GM12878 (cell line): ENCODE results near the gene IBTK. TPM values are rescaled to one million over a fixed set of nuclear protein-coding genes. Genes with fewer than 3 reads are reported as not detected.

Source experiments
- ATAC-seq: fragments of 200-7000 bp; cut with Tn5 transposase; 3 replicates; pipeline ENCODE4 v1.9.1; 2020; ENCODE audit warnings: mild to moderate bottlenecking, moderate library complexity
- BruUV-seq: library from RNA; stranded (reverse); fragments of 400-500 nt; replicated peaks from 2 replicates; lab custom pipeline; 2021; lab: Mats Ljungman, UMichigan
- CTCF ChIA-PET: fragments of 300-600 bp; sonication (Branson Sonifier 250); formaldehyde crosslinking; extraction: SDS; loops from one replicate; lab custom pipeline; 2021; ENCODE audit warnings: inconsistent platforms; lab: Yijun Ruan, JAX
- POLR2A ChIA-PET: fragments of 350-600 bp; formaldehyde crosslinking; extraction: SDS; loops from one replicate; lab custom pipeline; 2021; ENCODE audit warnings: inconsistent platforms; lab: Charles Lee
- RAD21 ChIA-PET: fragments of 300-600 bp; sonication (Branson Sonifier 250); formaldehyde crosslinking; loops from one replicate; lab custom pipeline; 2023; ENCODE audit warnings: antibody characterized with exemption; ENCODE audit not compliant: unreplicated experiment; lab: Charles Lee
- SMC1A ChIA-PET: fragments of 300-600 bp; sonication (Branson Sonifier 250); formaldehyde crosslinking; loops from one replicate; lab custom pipeline; 2023; ENCODE audit not compliant: unreplicated experiment, uncharacterized antibody; lab: Charles Lee
- DNase-seq: peaks from one replicate; pipeline ENCODE4 v3.0.0-alpha.2; 2011; ENCODE audit warnings: low read depth, low spot score
- FAIRE-seq: peaks from 3 replicates; lab custom pipeline; 2011; peaks lifted over from hg19 to GRCh38; lab: Jason Lieb, UNC
- H2AFZ ChIP-seq: 2 replicates; pipeline ENCODE4 v1.6.0; 2011; ENCODE audit warnings: low read depth, low read length, control low read depth; ENCODE audit not compliant: control insufficient read depth
- H3K27ac ChIP-seq: 2 replicates; pipeline ENCODE4 v1.5.1; 2011; ENCODE audit warnings: control low read depth; ENCODE audit not compliant: control insufficient read depth, insufficient read depth
- H3K27me3 ChIP-seq, 2 experiments: replicated peaks in 1 of 2; 2 replicates each; pipeline versions ENCODE4 v1.6.0 to v1.6.1; 2011; ENCODE audit warnings: low read length in 1 of 2; ENCODE audit not compliant: control insufficient read depth in 2 of 2, insufficient read depth in 2 of 2
- H3K36me3 ChIP-seq, 2 experiments: 2 replicates each; pipeline ENCODE4 v1.5.1; 2011; ENCODE audit warnings: low read length in 1 of 2; ENCODE audit not compliant: control insufficient read depth in 2 of 2, insufficient read depth in 2 of 2
- H3K4me1 ChIP-seq: 2 replicates; pipeline ENCODE4 v1.6.1; 2011; ENCODE audit warnings: mild to moderate bottlenecking, low read length, moderate library complexity, mixed read lengths; ENCODE audit not compliant: control insufficient read depth, insufficient read depth
- H3K4me2 ChIP-seq: 2 replicates; pipeline ENCODE4 v1.6.0; 2011; ENCODE audit warnings: control low read depth; ENCODE audit not compliant: control insufficient read depth, insufficient read depth
- H3K4me3 ChIP-seq: fragments of 200-600 bp; sonication (generic); 2 replicates; pipeline ENCODE4 v1.5.1; 2016
- H3K79me2 ChIP-seq: 2 replicates; pipeline ENCODE4 v1.6.0; 2011; ENCODE audit warnings: low read length; ENCODE audit not compliant: control insufficient read depth, insufficient read depth
- H3K9ac ChIP-seq: 2 replicates; pipeline ENCODE4 v1.8.0; 2011; ENCODE audit warnings: low read length, control low read depth, mixed read lengths; ENCODE audit not compliant: control insufficient read depth, insufficient read depth
- H3K9me3 ChIP-seq: replicated peaks from 3 replicates; pipeline ENCODE4 v1.5.1; 2011; ENCODE audit warnings: mild to moderate bottlenecking, low read length; ENCODE audit not compliant: control insufficient read depth, insufficient read depth
- H4K20me1 ChIP-seq: 2 replicates; pipeline ENCODE4 v1.6.0; 2011; ENCODE audit not compliant: control insufficient read depth, insufficient read depth
- CBX3 ChIP-seq: fragments of 200-600 bp; sonication (generic); IDR thresholded peaks from 2 replicates; pipeline ENCODE4 v1.6.1; 2016; ENCODE audit warnings: low read depth, borderline replicate concordance
- IRF4 ChIP-seq: IDR thresholded peaks from 2 replicates; pipeline ENCODE4 v1.6.1; 2011; ENCODE audit warnings: low read depth, low read length
- PML ChIP-seq: IDR thresholded peaks from 2 replicates; pipeline ENCODE4 v1.6.1; 2012; ENCODE audit warnings: low read length, inconsistent platforms
- RB1 ChIP-seq: fragments of 450-650 bp; formaldehyde crosslinking; IDR thresholded peaks from 2 replicates; pipeline ENCODE4 v1.6.1; 2017; ENCODE audit warnings: mild to moderate bottlenecking, borderline replicate concordance
- RELA ChIP-seq: fragments of 450-650 bp; IDR thresholded peaks from 2 replicates; pipeline ENCODE4 v1.8.0; 2014; ENCODE audit warnings: borderline replicate concordance; ENCODE audit not compliant: partially characterized antibody
- SPI1 ChIP-seq: IDR thresholded peaks from 2 replicates; pipeline ENCODE4 v1.6.1; 2011; ENCODE audit warnings: low read depth, mild to moderate bottlenecking, low read length, moderate library complexity, borderline replicate concordance; ENCODE audit not compliant: insufficient read depth
- ZZZ3 ChIP-seq: IDR thresholded peaks from 2 replicates; pipeline ENCODE4 v1.6.1; 2011; ENCODE audit warnings: low read depth; ENCODE audit not compliant: control insufficient read depth, insufficient read length
- WGBS: methylation state at CpG from one replicate; pipeline ENCODE4 v1.1.6; 2016; ENCODE audit warnings: low lambda C conversion rate; ENCODE audit not compliant: insufficient replicate concordance, insufficient coverage; ENCODE audit errors: missing lambda C conversion rate; 5-methylcytosine and 5-hydroxymethylcytosine counted together
- in situ Hi-C: fragments of 300-500 bp; cut with MboI; formaldehyde crosslinking; loops from 9 replicates; pipeline ENCODE4 v1.14.3; 2018; ENCODE audit warnings: mixed read lengths
- intact Hi-C: fragments of 100-400 bp; cut with micrococcal nuclease; formaldehyde crosslinking; loops from one replicate; pipeline ENCODE4 v1.14.2; 2022; ENCODE audit not compliant: unreplicated experiment
- polyA plus RNA-seq, 11 experiments: library from polyadenylated mRNA; depleted of rRNA in 4 of 11; unstranded in 6 of 11; stranded (reverse) in 5 of 11; fragments of >200 nt; fragmentation: Nextera tagmentation in 4 of 11; fragmentation: Illumina TruSeq in 1 of 11; extraction: Ambion mirVana in 4 of 11; extraction: Trizol in 1 of 11; gene quantifications; 1 replicate in 1 of 11; 2 replicates in 10 of 11; pipeline versions ENCODE4 v1.2.1 to v1.2.3, GENCODE V29; 2011 to 2016; ENCODE audit warnings: inconsistent platforms in 2 of 11, missing spikeins in 2 of 11, low read depth in 1 of 11
- total RNA-seq, 4 experiments: library from RNA; depleted of rRNA in 3 of 4; stranded (reverse); fragments of >200 nt in 3 of 4; fragmentation: Illumina TruSeq in 1 of 4; extraction: Trizol in 1 of 4; gene quantifications; 2 replicates each; pipeline versions ENCODE4 v1.2.1 to v1.2.3, GENCODE V29; 2013 to 2021
- TF ChIP-seq, protein P1 (sequence below): IDR thresholded peaks from 2 replicates; pipeline ENCODE4 v1.6.1; 2011; ENCODE audit warnings: borderline replicate concordance, low read depth, mild to moderate bottlenecking, moderate library complexity, low read length; ENCODE audit not compliant: insufficient read depth, poor library complexity, severe bottlenecking
- TF ChIP-seq, protein P2 (sequence below): fragments of 450-650 bp; IDR thresholded peaks from 2 replicates; pipeline ENCODE4 v1.6.1; 2017; ENCODE audit warnings: mild to moderate bottlenecking, low read depth, inconsistent platforms; ENCODE audit not compliant: poor library complexity, severe bottlenecking
- TF ChIP-seq, protein P3 (sequence below): fragments of 450-650 bp; IDR thresholded peaks from 2 replicates; pipeline ENCODE4 v1.6.1; 2016; ENCODE audit warnings: mild to moderate bottlenecking
- TF ChIP-seq, protein P4 (sequence below): fragments of 450-650 bp; formaldehyde crosslinking; IDR thresholded peaks from 2 replicates; pipeline ENCODE4 v1.5.0; 2022; ENCODE audit warnings: mild to moderate bottlenecking, missing genetic modification characterization

IBTK gene
- total and polyA plus RNA-seq, 10 of the 15 experiments (the other 5 are each of a cell fraction or from before 2014, with no cell fraction given) = 12.0 to 32.1 (median 20.9) TPM

DNA sequence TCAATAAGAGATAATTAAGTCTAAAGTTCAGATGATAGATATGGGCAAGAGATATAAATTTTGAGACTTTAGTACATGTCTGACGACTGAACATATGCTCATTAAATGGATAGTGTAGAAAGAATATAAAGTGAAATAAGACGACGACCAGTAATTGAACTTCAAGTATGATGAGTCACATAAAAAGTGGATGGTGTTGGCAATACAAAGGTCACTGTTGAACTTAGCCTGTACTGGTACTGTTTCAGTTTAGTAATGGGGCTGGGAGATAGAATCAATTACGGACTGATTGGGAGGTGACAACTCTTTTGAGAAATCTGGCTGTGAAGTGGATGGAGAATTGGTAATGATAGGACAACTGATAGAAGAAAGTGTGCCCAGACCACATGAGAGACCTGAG, 68.1 kb downstream of the IBTK start (continued):
- TF ChIP-seq, protein P1, sequence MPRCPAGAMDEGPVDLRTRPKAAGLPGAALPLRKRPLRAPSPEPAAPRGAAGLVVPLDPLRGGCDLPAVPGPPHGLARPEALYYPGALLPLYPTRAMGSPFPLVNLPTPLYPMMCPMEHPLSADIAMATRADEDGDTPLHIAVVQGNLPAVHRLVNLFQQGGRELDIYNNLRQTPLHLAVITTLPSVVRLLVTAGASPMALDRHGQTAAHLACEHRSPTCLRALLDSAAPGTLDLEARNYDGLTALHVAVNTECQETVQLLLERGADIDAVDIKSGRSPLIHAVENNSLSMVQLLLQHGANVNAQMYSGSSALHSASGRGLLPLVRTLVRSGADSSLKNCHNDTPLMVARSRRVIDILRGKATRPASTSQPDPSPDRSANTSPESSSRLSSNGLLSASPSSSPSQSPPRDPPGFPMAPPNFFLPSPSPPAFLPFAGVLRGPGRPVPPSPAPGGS = no peak
- TF ChIP-seq CBX3 (no peak), SPI1 (no peak), RELA (no peak)

DNA sequence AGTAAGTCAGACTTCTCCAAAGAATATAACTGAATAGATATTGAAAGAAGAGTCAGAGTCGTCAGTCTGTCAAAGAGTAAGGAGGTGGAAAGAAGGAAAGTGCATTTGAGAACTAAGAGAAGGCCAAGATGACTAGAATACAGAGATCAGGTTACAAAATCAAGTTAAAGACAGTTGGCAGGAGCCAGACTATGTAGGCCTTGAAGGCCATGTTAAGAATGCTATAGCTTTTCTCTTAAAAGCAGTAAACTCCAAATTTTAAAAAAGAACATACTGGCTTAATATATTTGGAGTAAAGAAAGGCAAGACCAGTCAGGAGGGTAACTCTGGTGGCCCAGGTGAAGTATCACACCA, 68.8 kb downstream of the IBTK start:
- no peak for DNase-seq
- intact Hi-C loops = no loop called here
- peaks cover 0 to 4% of the 10 kb centered on the region in 2 experiments; a peak in 1 of 4 replicates for H3K36me3 ChIP-seq
- no peak overlapping the region for H3K4me3 ChIP-seq
- 91% methylated on average over 1 of the region's 1 CpG for WGBS
- H3K9ac ChIP-seq = no peak overlapping the region
- no peak overlapping the region for H3K4me2 ChIP-seq
- no peaks in the 10 kb centered on the region for H3K4me1 ChIP-seq
- ChIA-PET RAD21 (no interaction called here), POLR2A (no interaction called here), SMC1A (interaction anchor here (0.8 kb wide), 2 partner anchors 9 to 37 kb away, joined by 3 read pairs; no protein-coding TSS in a partner anchor), CTCF (interaction anchor here (0.8 kb wide), 1 partner anchor 143 kb away, joined by 3 read pairs; no protein-coding TSS in a partner anchor)
- in situ Hi-C loops = no loop called here
- no peak overlapping the region for H3K27ac ChIP-seq
- no TSS peak for BruUV-seq
- H2AFZ ChIP-seq = no peak overlapping the region
- no peaks in the 10 kb centered on the region for H4K20me1 ChIP-seq
- FAIRE-seq = no peak
- H3K9me3 ChIP-seq = no peaks in the 10 kb centered on the region
- no peaks in the 10 kb centered on the region for H3K27me3 ChIP-seq
- H3K79me2 ChIP-seq = no peaks in the 10 kb centered on the region
- no peak for ATAC-seq
- TF ChIP-seq, protein P2, sequence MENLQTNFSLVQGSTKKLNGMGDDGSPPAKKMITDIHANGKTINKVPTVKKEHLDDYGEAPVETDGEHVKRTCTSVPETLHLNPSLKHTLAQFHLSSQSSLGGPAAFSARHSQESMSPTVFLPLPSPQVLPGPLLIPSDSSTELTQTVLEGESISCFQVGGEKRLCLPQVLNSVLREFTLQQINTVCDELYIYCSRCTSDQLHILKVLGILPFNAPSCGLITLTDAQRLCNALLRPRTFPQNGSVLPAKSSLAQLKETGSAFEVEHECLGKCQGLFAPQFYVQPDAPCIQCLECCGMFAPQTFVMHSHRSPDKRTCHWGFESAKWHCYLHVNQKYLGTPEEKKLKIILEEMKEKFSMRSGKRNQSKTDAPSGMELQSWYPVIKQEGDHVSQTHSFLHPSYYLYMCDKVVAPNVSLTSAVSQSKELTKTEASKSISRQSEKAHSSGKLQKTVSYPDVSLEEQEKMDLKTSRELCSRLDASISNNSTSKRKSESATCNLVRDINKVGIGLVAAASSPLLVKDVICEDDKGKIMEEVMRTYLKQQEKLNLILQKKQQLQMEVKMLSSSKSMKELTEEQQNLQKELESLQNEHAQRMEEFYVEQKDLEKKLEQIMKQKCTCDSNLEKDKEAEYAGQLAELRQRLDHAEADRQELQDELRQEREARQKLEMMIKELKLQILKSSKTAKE = no peak
- TF ChIP-seq RB1 = no peak
- TF ChIP-seq PML = no peak
- no peak for TF ChIP-seq ZZZ3
- TF ChIP-seq IRF4 = no peak
- TF ChIP-seq RELA = no peak
- TF ChIP-seq, protein P3, sequence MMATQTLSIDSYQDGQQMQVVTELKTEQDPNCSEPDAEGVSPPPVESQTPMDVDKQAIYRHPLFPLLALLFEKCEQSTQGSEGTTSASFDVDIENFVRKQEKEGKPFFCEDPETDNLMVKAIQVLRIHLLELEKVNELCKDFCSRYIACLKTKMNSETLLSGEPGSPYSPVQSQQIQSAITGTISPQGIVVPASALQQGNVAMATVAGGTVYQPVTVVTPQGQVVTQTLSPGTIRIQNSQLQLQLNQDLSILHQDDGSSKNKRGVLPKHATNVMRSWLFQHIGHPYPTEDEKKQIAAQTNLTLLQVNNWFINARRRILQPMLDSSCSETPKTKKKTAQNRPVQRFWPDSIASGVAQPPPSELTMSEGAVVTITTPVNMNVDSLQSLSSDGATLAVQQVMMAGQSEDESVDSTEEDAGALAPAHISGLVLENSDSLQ = no peak
- TF ChIP-seq, protein P4, sequence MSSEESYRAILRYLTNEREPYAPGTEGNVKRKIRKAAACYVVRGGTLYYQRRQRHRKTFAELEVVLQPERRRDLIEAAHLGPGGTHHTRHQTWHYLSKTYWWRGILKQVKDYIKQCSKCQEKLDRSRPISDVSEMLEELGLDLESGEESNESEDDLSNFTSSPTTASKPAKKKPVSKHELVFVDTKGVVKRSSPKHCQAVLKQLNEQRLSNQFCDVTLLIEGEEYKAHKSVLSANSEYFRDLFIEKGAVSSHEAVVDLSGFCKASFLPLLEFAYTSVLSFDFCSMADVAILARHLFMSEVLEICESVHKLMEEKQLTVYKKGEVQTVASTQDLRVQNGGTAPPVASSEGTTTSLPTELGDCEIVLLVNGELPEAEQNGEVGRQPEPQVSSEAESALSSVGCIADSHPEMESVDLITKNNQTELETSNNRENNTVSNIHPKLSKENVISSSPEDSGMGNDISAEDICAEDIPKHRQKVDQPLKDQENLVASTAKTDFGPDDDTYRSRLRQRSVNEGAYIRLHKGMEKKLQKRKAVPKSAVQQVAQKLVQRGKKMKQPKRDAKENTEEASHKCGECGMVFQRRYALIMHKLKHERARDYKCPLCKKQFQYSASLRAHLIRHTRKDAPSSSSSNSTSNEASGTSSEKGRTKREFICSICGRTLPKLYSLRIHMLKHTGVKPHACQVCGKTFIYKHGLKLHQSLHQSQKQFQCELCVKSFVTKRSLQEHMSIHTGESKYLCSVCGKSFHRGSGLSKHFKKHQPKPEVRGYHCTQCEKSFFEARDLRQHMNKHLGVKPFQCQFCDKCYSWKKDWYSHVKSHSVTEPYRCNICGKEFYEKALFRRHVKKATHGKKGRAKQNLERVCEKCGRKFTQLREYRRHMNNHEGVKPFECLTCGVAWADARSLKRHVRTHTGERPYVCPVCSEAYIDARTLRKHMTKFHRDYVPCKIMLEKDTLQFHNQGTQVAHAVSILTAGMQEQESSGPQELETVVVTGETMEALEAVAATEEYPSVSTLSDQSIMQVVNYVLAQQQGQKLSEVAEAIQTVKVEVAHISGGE (CRISPR knock-in tag) = no peak
